HG03097 (cell line): ENCODE measurements around the gene PTPRD.
"Not testable (repeated sequence)": the region's sequence is repeated elsewhere in the genome, so short reads cannot be mapped to it uniquely, and the experiment has no call there.

Experiments used
- ATAC-seq: cut with Tn5 transposase; IDR thresholded peaks from one replicate; pipeline ENCODE4 v1.9.1; 2021; ENCODE audit not compliant: unreplicated experiment, low FRiP score

The PTPRD gene

DNA sequence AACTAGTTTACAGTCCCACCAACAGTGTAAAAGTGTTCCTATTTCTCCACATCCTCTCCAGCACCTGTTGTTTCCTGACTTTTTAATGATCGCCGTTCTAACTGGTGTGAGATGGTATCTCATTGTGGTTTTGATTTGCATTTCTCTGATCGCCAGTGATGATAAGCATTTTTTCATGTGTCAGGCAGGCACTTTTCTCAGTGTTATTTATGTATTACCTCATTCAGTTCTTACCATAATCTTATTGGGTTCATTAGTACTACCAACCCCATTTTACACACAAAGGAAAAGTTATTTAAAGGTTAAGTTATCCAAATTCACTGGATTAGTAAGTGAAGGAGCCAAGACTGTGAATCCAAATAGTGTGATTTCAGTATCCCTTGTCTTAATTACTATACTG lies 1644.5 kb downstream of the PTPRD start:
- ATAC-seq: not testable (repeated sequence)

- ATAC-seq: no peak
Measured at GRCh38 chr9:8963885-8964284, 1648.9 kb downstream of the PTPRD start.

GRCh38 chr9:8962084-8962483 lies 1650.7 kb downstream of the PTPRD start:
- ATAC-seq: no peak

DNA sequence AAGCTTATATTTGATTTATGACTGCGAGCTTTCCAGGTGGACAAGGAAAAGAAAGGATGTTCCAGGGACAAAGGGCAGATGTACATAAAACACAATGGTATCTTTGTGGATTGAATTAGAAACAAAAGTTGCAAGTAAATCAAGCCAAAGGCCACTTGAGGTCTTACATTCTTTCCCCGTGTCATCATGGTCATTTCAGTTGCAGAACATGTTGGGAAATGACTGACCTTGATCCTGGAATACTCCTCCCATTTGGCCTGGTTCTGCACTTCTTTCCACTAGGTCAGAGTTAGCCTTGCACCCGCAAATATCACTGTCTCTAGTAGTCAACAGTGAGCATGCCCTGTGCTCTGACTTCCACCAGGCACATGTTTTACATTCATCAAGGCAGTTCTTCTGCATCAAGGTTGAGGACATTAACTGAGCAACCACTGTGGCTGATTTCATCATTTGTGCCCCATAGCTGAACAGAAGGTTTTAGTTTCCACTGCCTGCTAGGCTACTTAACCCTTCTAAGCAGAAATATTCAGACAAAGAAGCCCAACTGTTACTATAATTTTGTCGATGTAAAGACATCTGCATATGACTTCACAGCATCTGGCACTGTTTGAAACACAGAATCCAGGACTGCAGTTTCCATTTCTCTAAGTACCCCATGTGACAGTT lies 1651.5 kb downstream of the PTPRD start:
- no peak for ATAC-seq

GRCh38 chr9:8960254-8960653 lies 1652.5 kb downstream of the PTPRD start:
- no peak for ATAC-seq

- ATAC-seq: no peak
Measured at GRCh38 chr9:8958358-8958757, 1654.4 kb downstream of the PTPRD start.

- ATAC-seq: no peak
Measured at GRCh38 chr9:8955315-8955714, 1657.5 kb downstream of the PTPRD start.

DNA sequence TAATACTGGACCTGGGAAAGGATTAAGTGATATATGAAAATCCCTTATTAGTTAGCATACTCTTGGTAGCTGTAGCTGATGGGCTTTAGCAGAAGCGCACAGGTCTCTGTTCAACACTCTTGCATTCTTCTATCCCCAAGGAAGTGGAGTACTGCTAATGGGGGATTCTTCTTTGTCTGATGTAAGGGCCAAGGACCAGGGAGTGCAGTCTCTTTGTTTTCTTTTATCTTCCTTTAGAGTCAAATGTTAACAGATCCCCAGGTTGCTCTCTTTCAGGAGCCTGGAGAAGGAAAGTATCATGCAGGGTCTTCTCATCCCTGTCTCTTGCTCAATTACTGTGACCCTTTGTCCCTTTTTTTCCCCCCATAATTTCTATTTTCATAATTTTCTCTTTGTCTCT lies 1666.3 kb downstream of the PTPRD start:
- no peak for ATAC-seq

DNA sequence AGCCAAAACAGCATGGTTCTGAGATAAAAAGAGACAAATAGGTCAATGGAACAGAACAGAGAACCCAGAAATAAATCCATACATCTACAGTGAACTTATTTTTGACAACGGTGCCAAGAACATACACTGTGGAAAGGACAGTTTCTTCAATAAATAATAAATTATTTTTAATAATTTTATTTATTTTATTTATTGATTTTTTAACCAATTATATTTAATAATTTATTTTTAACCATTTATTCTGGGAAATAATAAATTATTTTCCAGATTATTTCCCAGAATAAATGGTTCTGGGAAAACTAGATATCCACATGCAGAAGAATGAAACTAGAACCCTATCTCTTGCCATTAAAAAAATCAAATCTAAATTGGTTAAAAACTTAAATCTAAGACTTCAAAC lies 1669.4 kb downstream of the PTPRD start:
- no peak for ATAC-seq

DNA sequence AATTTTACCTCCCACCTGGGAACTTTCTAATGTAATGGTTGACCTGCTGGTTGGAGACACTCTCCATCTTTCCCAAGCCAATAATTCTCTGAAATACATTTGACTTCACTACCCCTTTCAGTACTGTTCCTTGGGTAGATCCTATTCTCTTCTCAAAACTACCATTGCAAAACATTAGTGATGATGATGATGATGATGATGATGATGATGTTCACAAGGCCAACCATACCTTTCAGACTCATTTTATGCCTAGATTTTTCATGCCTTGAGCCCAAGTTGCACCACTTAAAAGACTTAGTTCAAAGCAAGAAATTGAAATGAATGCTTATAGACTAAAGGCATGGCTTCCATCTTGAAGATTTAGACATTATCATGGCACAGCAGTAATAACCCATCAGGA lies 1672.2 kb downstream of the PTPRD start:
- ATAC-seq: no peak

- ATAC-seq: no peak
Measured at GRCh38 chr9:8926461-8926860, 1686.3 kb downstream of the PTPRD start.

DNA sequence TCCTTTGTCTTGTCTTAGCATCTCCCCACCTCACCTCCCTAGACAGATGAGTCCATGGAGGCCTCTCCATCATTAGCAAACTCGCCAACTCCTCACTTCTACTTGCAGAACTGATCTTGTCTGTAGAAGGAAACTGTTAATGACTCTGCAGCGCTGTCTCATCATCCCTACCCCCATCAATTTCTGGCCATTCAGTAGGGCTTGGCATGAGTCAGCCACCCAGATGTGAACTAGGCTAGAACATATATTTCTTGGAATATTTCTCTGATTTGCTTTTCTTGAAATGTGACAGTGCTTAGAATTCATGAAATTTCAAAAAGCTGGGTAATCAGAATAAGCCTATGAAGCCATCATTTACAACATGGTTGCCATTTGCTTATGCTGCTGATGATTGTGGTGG lies 1688.2 kb downstream of the PTPRD start:
- ATAC-seq: no peak

- ATAC-seq: not testable (repeated sequence)
Measured at GRCh38 chr9:8920478-8921183, 1692.2 kb downstream of the PTPRD start.

GRCh38 chr9:8917956-8918739 lies 1694.7 kb downstream of the PTPRD start:
- ATAC-seq: no peak

- no peak for ATAC-seq
Measured at GRCh38 chr9:8916771-8917170, 1696.0 kb downstream of the PTPRD start.

DNA sequence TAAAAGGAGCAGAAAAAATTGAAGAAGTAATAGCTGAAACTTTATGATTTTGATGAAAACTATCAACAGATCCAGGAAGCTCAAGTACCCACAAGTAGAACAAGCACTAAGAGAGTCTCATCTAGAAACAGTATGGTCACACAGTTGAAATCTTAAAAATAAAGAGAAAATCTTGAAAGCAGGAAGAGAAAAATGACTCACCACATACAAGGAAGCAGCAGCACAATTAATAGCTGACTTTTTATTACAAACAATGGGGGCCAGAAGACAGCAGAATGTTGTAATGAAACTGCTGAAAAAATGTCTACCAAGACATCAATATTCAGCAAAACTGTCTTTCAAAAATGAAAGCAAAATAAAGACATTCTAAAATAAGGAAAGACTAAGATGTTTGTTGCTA lies 1704.9 kb downstream of the PTPRD start:
- ATAC-seq: peak; percentile 86

DNA sequence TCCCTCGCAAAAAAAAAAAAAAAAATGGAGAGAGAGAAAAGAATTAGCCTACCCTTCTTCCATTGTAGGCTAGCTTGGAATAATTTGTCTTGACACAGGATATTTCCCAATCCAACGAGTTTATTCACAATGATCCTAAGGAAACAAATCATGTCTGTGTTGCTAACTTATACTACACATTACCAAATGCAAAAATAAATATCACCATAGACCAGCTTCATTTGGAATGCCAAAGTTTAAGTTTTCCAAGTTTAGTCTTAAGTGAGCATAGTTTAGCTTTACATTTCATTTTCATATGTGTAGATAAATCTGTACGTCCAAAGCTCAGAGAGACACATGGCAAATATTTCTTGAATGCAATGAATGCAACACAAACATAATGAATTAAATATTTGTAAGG lies 1707.1 kb downstream of the PTPRD start:
- ATAC-seq: no peak

- no peak for ATAC-seq
Measured at GRCh38 chr9:8904771-8905515, 1707.9 kb downstream of the PTPRD start.

DNA sequence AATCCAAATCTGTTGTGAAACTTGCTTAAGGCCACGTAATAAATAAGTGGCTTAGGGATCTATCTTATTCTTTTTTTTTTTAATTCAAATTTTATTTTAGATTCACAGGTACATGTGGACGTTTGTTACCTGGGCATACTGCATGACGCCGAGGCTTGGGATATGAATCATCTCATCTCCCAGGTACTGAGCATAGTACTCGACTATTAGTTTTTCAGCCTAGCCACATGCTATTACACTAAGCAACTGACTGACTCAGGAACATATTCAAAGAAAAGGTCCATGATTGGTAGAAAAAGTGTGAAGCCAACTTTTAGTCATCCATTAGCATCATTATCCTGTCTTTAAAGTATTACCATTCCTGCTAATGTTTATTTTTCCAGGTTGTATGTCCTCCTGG lies 1709.7 kb downstream of the PTPRD start:
- ATAC-seq: no peak

- ATAC-seq: no peak
Measured at GRCh38 chr9:8901146-8901545, 1711.7 kb downstream of the PTPRD start.

DNA sequence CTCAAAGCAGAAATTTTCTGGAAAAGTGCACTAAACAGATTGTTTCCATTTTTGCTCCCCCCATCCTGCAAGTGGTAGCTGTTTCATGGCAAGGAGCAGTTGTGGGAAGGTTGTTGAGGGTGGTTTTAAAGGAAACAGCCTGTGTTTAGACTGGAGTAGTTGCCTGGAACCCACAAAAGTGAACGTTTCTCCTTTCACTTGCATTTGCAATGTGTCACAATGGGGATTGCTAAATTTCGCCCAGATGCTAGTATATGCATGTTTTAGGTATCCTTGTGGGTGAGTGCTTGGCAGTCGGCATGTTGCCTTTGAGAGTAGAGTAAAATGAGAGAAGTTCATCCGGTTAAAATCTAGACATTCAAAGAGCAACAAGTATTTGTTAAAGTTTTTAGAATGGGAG lies 1713.3 kb downstream of the PTPRD start:
- no peak for ATAC-seq
